WTC11 (cell line): ENCODE results near the gene AFF3. TPM values are rescaled to one million over a fixed set of nuclear protein-coding genes. Genes with fewer than 3 reads are reported as not detected.

Source experiments
- ATAC-seq: fragments of 200-7000 bp; cut with Tn5 transposase; 2 replicates; pipeline ENCODE4 v1.10.0; 2021; ENCODE audit warnings: mild to moderate bottlenecking, moderate library complexity
- CTCF ChIA-PET: fragments of 300-600 bp; sonication (Branson Sonifier 250); formaldehyde crosslinking; loops from one replicate; lab custom pipeline; 2021; ENCODE audit warnings: antibody characterized with exemption; lab: Charles Lee
- POLR2A ChIA-PET: fragments of 350-600 bp; sonication (Branson Sonifier 250); formaldehyde crosslinking; loops from one replicate; lab custom pipeline; 2021; ENCODE audit warnings: antibody characterized with exemption; lab: Charles Lee
- DNase-seq: peaks from one replicate; pipeline ENCODE4 v3.0.0; 2021; ENCODE audit warnings: low spot score
- H3K27ac Mint-ChIP-seq: 2 replicates; pipeline ENCODE4 v1.8.0; 2021; ENCODE audit warnings: mixed read lengths
- H3K27me3 Mint-ChIP-seq: 2 replicates; pipeline ENCODE4 v1.8.0; 2021; ENCODE audit warnings: low read depth, mild to moderate bottlenecking, moderate library complexity, mixed read lengths
- H3K36me3 Mint-ChIP-seq: 2 replicates; pipeline ENCODE4 v1.8.0; 2021; ENCODE audit warnings: mixed read lengths
- H3K4me1 Mint-ChIP-seq: 2 replicates; pipeline ENCODE4 v1.8.0; 2022; ENCODE audit warnings: mixed read lengths
- H3K4me3 Mint-ChIP-seq: 2 replicates; pipeline ENCODE4 v1.8.0; 2021; ENCODE audit warnings: mild to moderate bottlenecking, moderate library complexity, mixed read lengths
- H3K9me3 Mint-ChIP-seq: 2 replicates; pipeline ENCODE4 v1.8.0; 2021; ENCODE audit warnings: mixed read lengths
- ARID4B ChIP-seq: sonication (generic); formaldehyde crosslinking; IDR thresholded peaks from 2 replicates; pipeline ENCODE4 v1.8.0; 2023; ENCODE audit warnings: missing genetic modification reagents, mild to moderate bottlenecking, borderline replicate concordance
- CREB1 ChIP-seq: sonication (generic); formaldehyde crosslinking; IDR thresholded peaks from 2 replicates; pipeline ENCODE4 v1.8.0; 2023; ENCODE audit warnings: mild to moderate bottlenecking, missing genetic modification reagents
- FOXJ3 ChIP-seq: sonication (generic); formaldehyde crosslinking; IDR thresholded peaks from 2 replicates; pipeline ENCODE4 v1.9.0; 2021; ENCODE audit warnings: missing genetic modification reagents, mild to moderate bottlenecking, borderline replicate concordance
- FOXP4 ChIP-seq: sonication (generic); formaldehyde crosslinking; IDR thresholded peaks from 2 replicates; pipeline ENCODE4 v1.8.0; 2022; ENCODE audit warnings: mild to moderate bottlenecking, missing genetic modification reagents
- GRHL2 ChIP-seq: fragments of 250-450 bp; sonication (Bioruptor Pico); IDR thresholded peaks from 2 replicates; pipeline ENCODE4 v1.8.0; 2022; ENCODE audit warnings: mild to moderate bottlenecking, moderate library complexity; ENCODE audit not compliant: insufficient replicate concordance, severe bottlenecking
- HMGA2 ChIP-seq: fragments of 250-450 bp; sonication (Bioruptor Pico); IDR thresholded peaks from 2 replicates; pipeline ENCODE4 v1.4.0; 2021; ENCODE audit warnings: mild to moderate bottlenecking, moderate library complexity
- JAZF1 ChIP-seq: fragments of 250-450 bp; sonication (Bioruptor Pico); IDR thresholded peaks from 2 replicates; pipeline ENCODE4 v1.9.0; 2021; ENCODE audit warnings: moderate library complexity, mild to moderate bottlenecking, inconsistent platforms
- NR2C2 ChIP-seq: sonication (generic); formaldehyde crosslinking; IDR thresholded peaks from 2 replicates; pipeline ENCODE4 v1.8.0; 2022; ENCODE audit warnings: mild to moderate bottlenecking, missing genetic modification reagents
- NR3C1 ChIP-seq: sonication (generic); formaldehyde crosslinking; conservative IDR thresholded peaks from 2 replicates; pipeline ENCODE4 v1.8.1; 2023; ENCODE audit warnings: low read depth, mild to moderate bottlenecking, missing genetic modification reagents
- TCF7 ChIP-seq: sonication (generic); formaldehyde crosslinking; IDR thresholded peaks from 2 replicates; pipeline ENCODE4 v1.8.0; 2022; ENCODE audit warnings: mild to moderate bottlenecking, low read depth, missing genetic modification reagents, moderate library complexity
- TEAD4 ChIP-seq: sonication (generic); formaldehyde crosslinking; IDR thresholded peaks from 2 replicates; pipeline ENCODE4 v1.8.0; 2022; ENCODE audit warnings: mild to moderate bottlenecking, missing genetic modification reagents
- ZNF121 ChIP-seq: sonication (generic); formaldehyde crosslinking; IDR thresholded peaks from 2 replicates; pipeline ENCODE4 v1.8.0; 2023; ENCODE audit warnings: missing genetic modification reagents
- ZNF425 ChIP-seq: fragments of 250-450 bp; sonication (Bioruptor Pico); conservative IDR thresholded peaks from 2 replicates; pipeline ENCODE4 v1.9.0; 2021; ENCODE audit warnings: mild to moderate bottlenecking
- total RNA-seq: library from RNA; stranded (reverse); gene quantifications from 3 replicates; pipeline ENCODE4 v1.2.3, GENCODE V29; 2021
- TF ChIP-seq, protein P1 (sequence below): sonication (generic); formaldehyde crosslinking; IDR thresholded peaks from 2 replicates; pipeline ENCODE4 v1.8.1; 2023; ENCODE audit warnings: mild to moderate bottlenecking, missing genetic modification reagents, borderline replicate concordance
- TF ChIP-seq, protein P2 (sequence below): sonication (generic); formaldehyde crosslinking; IDR thresholded peaks from 2 replicates; pipeline ENCODE4 v1.8.1; 2023; ENCODE audit warnings: mild to moderate bottlenecking, missing genetic modification reagents

AFF3 gene
- total RNA-seq, 1 experiment from 2014 or later: 1.2 TPM

GRCh38 chr2:99629320-99629719, 513.1 kb downstream of the AFF3 start (continued):
- TF ChIP-seq ARID4B (no peak), CREB1 (CRISPR knock-in tag) (no peak), ZNF425 (CRISPR knock-in tag) (no peak), FOXJ3 (CRISPR knock-in tag) (no peak), JAZF1 (CRISPR knock-in tag) (no peak)
- TF ChIP-seq, protein P1, sequence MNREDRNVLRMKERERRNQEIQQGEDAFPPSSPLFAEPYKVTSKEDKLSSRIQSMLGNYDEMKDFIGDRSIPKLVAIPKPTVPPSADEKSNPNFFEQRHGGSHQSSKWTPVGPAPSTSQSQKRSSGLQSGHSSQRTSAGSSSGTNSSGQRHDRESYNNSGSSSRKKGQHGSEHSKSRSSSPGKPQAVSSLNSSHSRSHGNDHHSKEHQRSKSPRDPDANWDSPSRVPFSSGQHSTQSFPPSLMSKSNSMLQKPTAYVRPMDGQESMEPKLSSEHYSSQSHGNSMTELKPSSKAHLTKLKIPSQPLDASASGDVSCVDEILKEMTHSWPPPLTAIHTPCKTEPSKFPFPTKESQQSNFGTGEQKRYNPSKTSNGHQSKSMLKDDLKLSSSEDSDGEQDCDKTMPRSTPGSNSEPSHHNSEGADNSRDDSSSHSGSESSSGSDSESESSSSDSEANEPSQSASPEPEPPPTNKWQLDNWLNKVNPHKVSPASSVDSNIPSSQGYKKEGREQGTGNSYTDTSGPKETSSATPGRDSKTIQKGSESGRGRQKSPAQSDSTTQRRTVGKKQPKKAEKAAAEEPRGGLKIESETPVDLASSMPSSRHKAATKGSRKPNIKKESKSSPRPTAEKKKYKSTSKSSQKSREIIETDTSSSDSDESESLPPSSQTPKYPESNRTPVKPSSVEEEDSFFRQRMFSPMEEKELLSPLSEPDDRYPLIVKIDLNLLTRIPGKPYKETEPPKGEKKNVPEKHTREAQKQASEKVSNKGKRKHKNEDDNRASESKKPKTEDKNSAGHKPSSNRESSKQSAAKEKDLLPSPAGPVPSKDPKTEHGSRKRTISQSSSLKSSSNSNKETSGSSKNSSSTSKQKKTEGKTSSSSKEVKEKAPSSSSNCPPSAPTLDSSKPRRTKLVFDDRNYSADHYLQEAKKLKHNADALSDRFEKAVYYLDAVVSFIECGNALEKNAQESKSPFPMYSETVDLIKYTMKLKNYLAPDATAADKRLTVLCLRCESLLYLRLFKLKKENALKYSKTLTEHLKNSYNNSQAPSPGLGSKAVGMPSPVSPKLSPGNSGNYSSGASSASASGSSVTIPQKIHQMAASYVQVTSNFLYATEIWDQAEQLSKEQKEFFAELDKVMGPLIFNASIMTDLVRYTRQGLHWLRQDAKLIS (CRISPR knock-in tag): no peak
- TF ChIP-seq, protein P2, sequence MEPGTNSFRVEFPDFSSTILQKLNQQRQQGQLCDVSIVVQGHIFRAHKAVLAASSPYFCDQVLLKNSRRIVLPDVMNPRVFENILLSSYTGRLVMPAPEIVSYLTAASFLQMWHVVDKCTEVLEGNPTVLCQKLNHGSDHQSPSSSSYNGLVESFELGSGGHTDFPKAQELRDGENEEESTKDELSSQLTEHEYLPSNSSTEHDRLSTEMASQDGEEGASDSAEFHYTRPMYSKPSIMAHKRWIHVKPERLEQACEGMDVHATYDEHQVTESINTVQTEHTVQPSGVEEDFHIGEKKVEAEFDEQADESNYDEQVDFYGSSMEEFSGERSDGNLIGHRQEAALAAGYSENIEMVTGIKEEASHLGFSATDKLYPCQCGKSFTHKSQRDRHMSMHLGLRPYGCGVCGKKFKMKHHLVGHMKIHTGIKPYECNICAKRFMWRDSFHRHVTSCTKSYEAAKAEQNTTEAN (CRISPR knock-in tag): no peak

GRCh38 chr2:99626158-99626557, 516.2 kb downstream of the AFF3 start:
- no peaks in the 10 kb centered on the region; the same call in 1 of the 2 replicates for H3K9me3 Mint-ChIP-seq
- no peak for TF ChIP-seq TCF7 (CRISPR knock-in tag)
- TF ChIP-seq NR3C1: no peak
- no peak for TF ChIP-seq TEAD4
- TF ChIP-seq FOXP4 (CRISPR knock-in tag): no peak
- no peak for TF ChIP-seq HMGA2 (CRISPR knock-in tag)
- TF ChIP-seq NR2C2 (CRISPR knock-in tag): no peak
- no peak for TF ChIP-seq GRHL2 (CRISPR knock-in tag)
- no peak for TF ChIP-seq ZNF121 (CRISPR knock-in tag)
- 0 out of 2 replicates have a peak, but pooled peaks cover 4% of the 10 kb centered on the region for H3K4me1 Mint-ChIP-seq
- no peaks in the 10 kb centered on the region for H3K36me3 Mint-ChIP-seq
- ChIA-PET CTCF (interaction anchor here (2.8 kb wide), 1 partner anchor 10 kb away, joined by 13 read pairs; no protein-coding TSS in a partner anchor), POLR2A (no interaction called here)
- DNase-seq (no peak), ATAC-seq (no peak)
- H3K27ac Mint-ChIP-seq: no peak overlapping the region
- no peak overlapping the region for H3K4me3 Mint-ChIP-seq
- no peaks in the 10 kb centered on the region for H3K27me3 Mint-ChIP-seq
